HepG2 (cell line): ENCODE measurements around the gene AARS2. TPM values are rescaled to one million over a fixed set of nuclear protein-coding genes. Genes with fewer than 3 reads are reported as not detected.
A peak's percentile ranks its signal among the peaks of the same experiment; 100 is the strongest.

Source experiments
- ETV5 ChIP-seq: IDR thresholded peaks from 2 replicates; pipeline ENCODE4 v1.6.1; 2018; ENCODE audit warnings: missing biosample characterization, missing genetic modification reagents, inconsistent platforms, borderline replicate concordance
- FOXA3 ChIP-seq: IDR thresholded peaks from 2 replicates; pipeline ENCODE4 v1.6.1; 2016; ENCODE audit warnings: missing genetic modification reagents, missing compliant biosample characterization
- MAZ ChIP-seq, 2 experiments: sonication (generic) in 1 of 2; formaldehyde crosslinking in 1 of 2; IDR thresholded peaks; 2 replicates each; pipeline versions ENCODE4 v1.5.0 to v1.6.1; 2012 to 2020; ENCODE audit warnings: low read depth in 2 of 2, mild to moderate bottlenecking in 2 of 2, borderline replicate concordance in 1 of 2, improper control_type of control experiment in 1 of 2, low read length in 1 of 2, missing genetic modification reagents in 1 of 2, moderate library complexity in 1 of 2
- MTERF4 ChIP-seq: sonication (generic); formaldehyde crosslinking; IDR thresholded peaks from 2 replicates; pipeline ENCODE4 v1.8.0; 2023; ENCODE audit warnings: mild to moderate bottlenecking, missing genetic modification reagents
- NRL ChIP-seq: sonication (generic); formaldehyde crosslinking; IDR thresholded peaks from 2 replicates; pipeline ENCODE4 v1.5.0; 2020; ENCODE audit warnings: missing genetic modification reagents, mild to moderate bottlenecking, moderate library complexity, borderline replicate concordance
- POLR2AphosphoS5 ChIP-seq: IDR thresholded peaks from 2 replicates; pipeline ENCODE4 v1.6.1; 2012; ENCODE audit warnings: low read depth, low read length
- REXO4 ChIP-seq: sonication (generic); formaldehyde crosslinking; IDR thresholded peaks from 2 replicates; pipeline ENCODE4 v1.8.0; 2022; ENCODE audit warnings: missing genetic modification reagents, mild to moderate bottlenecking, borderline replicate concordance
- TRIM22 ChIP-seq: fragments of 450-650 bp; IDR thresholded peaks from 2 replicates; pipeline ENCODE4 v1.6.1; 2017
- ZC3H13 ChIP-seq: sonication (generic); formaldehyde crosslinking; IDR thresholded peaks from 2 replicates; pipeline ENCODE4 v1.8.1; 2023; ENCODE audit warnings: mild to moderate bottlenecking, missing genetic modification reagents, moderate library complexity
- ZNF143 ChIP-seq: sonication (generic); formaldehyde crosslinking; IDR thresholded peaks from 2 replicates; pipeline ENCODE4 v1.4.0; 2020; ENCODE audit warnings: missing genetic modification reagents
- ZNF225 ChIP-seq: sonication (generic); formaldehyde crosslinking; IDR thresholded peaks from 2 replicates; pipeline ENCODE4 v1.4.0; 2020; ENCODE audit warnings: mild to moderate bottlenecking, missing genetic modification reagents
- ZNF451 ChIP-seq: sonication (generic); formaldehyde crosslinking; IDR thresholded peaks from 2 replicates; pipeline ENCODE4 v1.5.0; 2020; ENCODE audit warnings: mild to moderate bottlenecking, missing genetic modification reagents
- ZNF629 ChIP-seq: sonication (generic); formaldehyde crosslinking; conservative IDR thresholded peaks from 2 replicates; pipeline ENCODE4 v1.5.0; 2020; ENCODE audit warnings: missing genetic modification reagents
- ZNF850 ChIP-seq: sonication (generic); formaldehyde crosslinking; conservative IDR thresholded peaks from 2 replicates; pipeline ENCODE4 v1.9.0; 2021; ENCODE audit warnings: mild to moderate bottlenecking, missing genetic modification reagents
- polyA plus RNA-seq, 8 experiments: library from polyadenylated mRNA; depleted of rRNA in 3 of 8; stranded (reverse) in 7 of 8; unstranded in 1 of 8; fragments of >200 nt; fragmentation: Illumina TruSeq in 4 of 8; extraction: Trizol in 4 of 8; gene quantifications; 2 replicates each; pipeline versions ENCODE4 v1.2.1 to v1.2.3, GENCODE V29; 2011 to 2016; ENCODE audit warnings: low read depth in 4 of 8, missing spikeins in 1 of 8, mixed read lengths in 1 of 8; ENCODE audit not compliant: insufficient read depth in 1 of 8
- total RNA-seq, 5 experiments: library from RNA; depleted of rRNA; stranded (reverse); fragments of >200 nt; fragmentation: Illumina TruSeq; extraction: Trizol; gene quantifications; 2 replicates each; pipeline ENCODE4 v1.2.3, GENCODE V29; 2016; ENCODE audit warnings: low read depth in 1 of 5
- TF ChIP-seq, protein P1 (sequence below): sonication (generic); formaldehyde crosslinking; IDR thresholded peaks from 2 replicates; pipeline ENCODE4 v1.5.0; 2020; ENCODE audit warnings: missing genetic modification reagents

AARS2 gene
- total and polyA plus RNA-seq, 2 of the 13 experiments (the other 11 are each of a cell fraction or from before 2014, with no cell fraction given) = 7.5 to 24.1 TPM

- TF ChIP-seq MTERF4 (CRISPR knock-in tag) (peak; percentile 62; the same call in 1 of the 2 replicates), ZNF850 (CRISPR knock-in tag) (0 out of 2 replicates have a peak, but pooled peaks have one; percentile 34), POLR2AphosphoS5 (peak; percentile 88), ETV5 (CRISPR knock-in tag) (peak; percentile 67; the same call in 1 of the 2 replicates), MAZ (IDR thresholded peaks at IDR 0.05; ENCODE audit: borderline replicate concordance, low read depth, low read length) (peak; percentile 81), MAZ (CRISPR knock-in tag; IDR thresholded peaks at IDR 0.05; ENCODE audit: low read depth) (peak; percentile 63; the same call in 1 of the 2 replicates), TRIM22 (no peak), REXO4 (CRISPR knock-in tag) (no peak; the same call in 1 of the 2 replicates), NRL (CRISPR knock-in tag) (0 out of 2 replicates have a peak, but pooled peaks have one; percentile 63), ZNF629 (no peak), FOXA3 (CRISPR knock-in tag) (peak; percentile 15; the same call in 1 of the 2 replicates), ZNF143 (CRISPR knock-in tag) (no peak), ZC3H13 (peak; percentile 90; the same call in 1 of the 2 replicates), ZNF451 (peak; percentile 32; the same call in 1 of the 2 replicates), ZNF225 (CRISPR knock-in tag) (peak; percentile 53; the same call in 1 of the 2 replicates)
- TF ChIP-seq, protein P1, sequence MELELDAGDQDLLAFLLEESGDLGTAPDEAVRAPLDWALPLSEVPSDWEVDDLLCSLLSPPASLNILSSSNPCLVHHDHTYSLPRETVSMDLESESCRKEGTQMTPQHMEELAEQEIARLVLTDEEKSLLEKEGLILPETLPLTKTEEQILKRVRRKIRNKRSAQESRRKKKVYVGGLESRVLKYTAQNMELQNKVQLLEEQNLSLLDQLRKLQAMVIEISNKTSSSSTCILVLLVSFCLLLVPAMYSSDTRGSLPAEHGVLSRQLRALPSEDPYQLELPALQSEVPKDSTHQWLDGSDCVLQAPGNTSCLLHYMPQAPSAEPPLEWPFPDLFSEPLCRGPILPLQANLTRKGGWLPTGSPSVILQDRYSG (CRISPR knock-in tag) = no peak
- TF ChIP-seq, all 625 proteins: peak for 217
These were observed 48.0 kb downstream of the AARS2 start, which contains the start of gene NFKBIE (continued) for GRCh38 chr6:44265007-44265721.
